SK-N-MC (cell line): ENCODE measurements around the gene GRIK4.

Experiments
- EZH2 ChIP-seq: fragments of 200-600 bp; sonication (generic); IDR thresholded peaks from one replicate; pipeline ENCODE4 v1.6.1; 2017; ENCODE audit warnings: antibody characterized with exemption
- FOXP2 ChIP-seq: optimal IDR thresholded peaks from 2 replicates; pipeline ENCODE3; 2011; ENCODE audit warnings: mild to moderate bottlenecking, moderate library complexity; ENCODE audit not compliant: insufficient read depth; ENCODE audit errors: extremely low read length, control extremely low read depth

DNA sequence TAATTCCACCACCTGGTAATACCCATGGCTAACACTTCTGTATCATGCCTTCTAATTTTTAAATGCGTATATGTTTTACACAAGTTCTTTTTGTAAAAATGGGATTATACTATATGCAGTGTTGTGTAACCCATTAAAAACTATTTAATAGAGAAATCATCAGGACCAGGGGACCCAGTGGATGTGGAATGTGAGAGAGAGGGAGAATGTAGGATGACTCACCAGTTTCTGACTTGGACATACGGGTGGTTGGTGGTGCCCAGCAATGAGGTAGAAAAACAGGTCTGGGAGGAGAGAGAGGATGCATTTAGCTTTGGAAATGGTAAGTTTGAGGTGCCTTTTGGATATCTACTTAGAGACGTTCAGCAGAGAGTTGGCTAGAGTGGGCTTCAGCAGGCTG, 400.4 kb downstream of the GRIK4 start:
- TF ChIP-seq EZH2 (no peak), FOXP2 (no peak)
